HG03139 (cell line): ENCODE data around the gene C14orf93.

ENCODE experiments used
- ATAC-seq: cut with Tn5 transposase; IDR thresholded peaks from one replicate; pipeline ENCODE4 v1.9.1; 2021; ENCODE audit not compliant: unreplicated experiment

C14orf93 gene

DNA sequence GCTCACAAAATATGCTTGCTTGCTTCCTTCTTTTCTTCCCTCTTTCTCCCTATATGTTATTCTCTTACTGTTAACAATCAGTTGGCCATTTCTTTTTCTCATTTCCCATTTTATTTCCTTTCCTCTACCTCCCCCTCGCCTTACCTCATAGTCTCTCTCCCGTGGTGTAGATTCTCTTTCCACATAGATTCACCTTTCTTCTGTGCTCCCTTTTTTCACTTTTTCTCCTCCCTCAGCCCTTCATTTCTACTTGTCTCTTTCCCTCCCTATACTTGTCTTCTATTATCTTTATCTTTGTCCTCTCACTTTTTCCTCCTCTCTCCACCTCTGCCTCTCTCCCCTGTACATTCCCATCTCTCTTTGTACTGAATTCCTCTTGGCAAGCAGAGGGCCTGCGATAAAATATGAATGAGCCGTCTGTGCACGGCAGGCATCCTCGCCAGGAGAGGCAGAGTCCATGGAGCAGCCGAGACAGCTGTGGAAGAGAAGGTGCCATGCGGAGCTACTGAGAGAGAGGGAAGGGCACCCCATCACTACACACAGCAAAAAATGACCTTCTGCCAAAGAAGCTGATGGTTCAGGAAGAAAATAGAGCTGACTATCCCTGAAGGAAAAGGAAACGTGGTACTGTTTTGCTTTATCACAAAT lies 12.1 kb downstream of the C14orf93 start:
- ATAC-seq, result no peak

DNA sequence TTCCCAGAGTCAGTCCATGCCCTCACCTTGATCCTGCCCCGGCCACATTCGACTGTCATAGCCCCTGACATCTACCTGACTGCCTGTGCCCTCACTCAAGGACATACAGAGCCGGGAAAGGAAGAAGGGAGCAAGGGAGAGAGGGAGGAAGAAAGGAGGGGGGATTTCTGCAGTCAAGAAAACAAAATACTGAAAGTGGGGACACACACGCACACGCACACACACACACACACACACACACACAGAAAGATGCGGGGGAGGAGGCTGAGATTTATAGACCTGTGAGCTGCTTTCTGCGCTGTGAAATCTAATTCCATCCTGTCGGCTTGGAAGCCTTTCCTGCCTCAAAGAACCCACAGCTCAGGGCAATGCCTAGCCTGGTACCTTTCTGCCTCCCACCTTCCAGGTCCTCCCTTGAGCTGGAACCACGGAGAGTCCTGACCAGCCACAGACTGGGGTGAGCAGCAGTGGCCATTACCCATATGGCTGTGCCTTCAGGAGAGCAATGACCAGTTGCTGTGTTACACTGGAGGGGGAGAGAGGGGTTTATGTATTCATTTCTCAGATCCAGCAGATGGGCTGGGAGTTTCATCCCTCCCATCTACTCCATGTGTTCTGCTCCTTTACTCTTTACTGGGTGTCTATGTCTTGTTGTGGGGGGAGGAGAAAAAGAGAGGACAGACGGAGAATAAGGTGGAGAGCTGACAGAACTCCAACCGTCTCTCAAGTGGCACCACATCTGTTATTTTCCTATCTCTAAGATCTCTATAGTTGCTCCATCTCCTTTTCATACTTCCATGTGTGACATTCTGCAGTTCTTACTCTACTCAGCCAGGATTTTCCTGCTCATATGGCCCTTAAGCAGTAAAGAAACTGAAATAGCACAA lies 12.9 kb downstream of the C14orf93 start:
- no peak for ATAC-seq

GRCh38 chr14:22995889-22996625 lies 13.9 kb downstream of the C14orf93 start:
- ATAC-seq, result no peak

- ATAC-seq, result no peak
Observed at GRCh38 chr14:22994762-22995275, 15.1 kb downstream of the C14orf93 start.

DNA sequence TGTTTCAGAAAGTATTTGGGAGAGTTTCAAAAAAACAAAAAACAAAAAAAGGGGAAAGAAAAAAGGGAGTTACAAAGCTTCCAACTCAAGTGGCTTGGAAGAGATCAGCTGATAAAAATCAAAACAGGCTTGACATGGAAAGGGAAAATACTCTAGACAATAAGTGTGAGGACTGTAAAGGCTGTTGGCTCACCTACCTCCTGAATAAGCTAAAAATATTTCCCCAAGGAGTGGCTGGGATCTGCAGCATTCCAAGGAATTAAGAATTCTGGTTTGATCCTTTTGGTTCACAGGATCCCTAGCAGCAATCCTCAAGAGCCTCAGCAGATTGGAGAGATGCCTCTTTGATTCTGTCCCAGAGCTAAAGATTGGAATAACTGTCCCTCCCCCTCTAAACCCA lies 16.4 kb downstream of the C14orf93 start:
- no peak for ATAC-seq

DNA sequence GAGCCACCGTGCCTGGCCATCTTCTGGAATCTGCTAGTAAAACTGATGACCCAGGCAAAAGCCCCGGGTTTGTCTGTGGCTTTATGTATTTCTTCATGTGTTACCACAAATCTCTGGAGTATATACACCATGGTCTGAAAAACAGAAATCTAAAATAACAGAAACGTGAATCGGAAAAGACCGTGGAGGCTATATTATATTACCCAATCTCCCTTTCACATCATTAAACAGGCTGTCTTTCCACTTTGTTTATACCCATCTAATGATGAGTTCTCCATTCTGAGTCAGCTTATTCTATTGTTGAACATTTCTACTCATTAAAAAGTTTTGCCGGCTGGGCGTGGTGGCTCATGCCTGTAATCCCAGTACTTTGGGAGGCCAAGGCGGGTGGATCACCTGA lies 18.1 kb downstream of the C14orf93 start:
- no peak for ATAC-seq

DNA sequence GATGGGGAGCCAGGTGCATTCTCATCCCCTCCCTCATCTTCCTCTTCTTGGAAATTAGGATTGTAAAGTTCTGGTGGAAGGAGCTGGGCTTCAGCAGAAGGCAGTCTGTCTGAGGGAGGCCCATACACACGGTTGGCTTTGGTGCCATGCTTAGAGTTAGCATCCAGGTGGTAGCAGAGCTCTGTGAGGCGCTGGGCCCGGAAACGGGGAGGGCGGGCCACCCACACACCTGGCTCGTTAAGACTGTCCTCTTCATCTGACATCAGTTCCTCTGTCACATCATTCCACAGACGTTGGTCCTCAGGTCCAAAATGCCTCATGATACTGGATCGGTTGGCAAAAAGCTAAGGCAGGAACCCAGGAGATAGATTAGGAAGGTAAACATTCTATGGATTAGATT lies 22.7 kb downstream of the C14orf93 start:
- ATAC-seq, result no peak

- no peak for ATAC-seq
Observed at GRCh38 chr14:22986508-22987054, 23.4 kb downstream of the C14orf93 start.

- ATAC-seq, result no peak
Observed at GRCh38 chr14:22985894-22986507, 23.9 kb downstream of the C14orf93 start.

GRCh38 chr14:22984959-22985658 lies 24.8 kb downstream of the C14orf93 start:
- ATAC-seq, result no peak

DNA sequence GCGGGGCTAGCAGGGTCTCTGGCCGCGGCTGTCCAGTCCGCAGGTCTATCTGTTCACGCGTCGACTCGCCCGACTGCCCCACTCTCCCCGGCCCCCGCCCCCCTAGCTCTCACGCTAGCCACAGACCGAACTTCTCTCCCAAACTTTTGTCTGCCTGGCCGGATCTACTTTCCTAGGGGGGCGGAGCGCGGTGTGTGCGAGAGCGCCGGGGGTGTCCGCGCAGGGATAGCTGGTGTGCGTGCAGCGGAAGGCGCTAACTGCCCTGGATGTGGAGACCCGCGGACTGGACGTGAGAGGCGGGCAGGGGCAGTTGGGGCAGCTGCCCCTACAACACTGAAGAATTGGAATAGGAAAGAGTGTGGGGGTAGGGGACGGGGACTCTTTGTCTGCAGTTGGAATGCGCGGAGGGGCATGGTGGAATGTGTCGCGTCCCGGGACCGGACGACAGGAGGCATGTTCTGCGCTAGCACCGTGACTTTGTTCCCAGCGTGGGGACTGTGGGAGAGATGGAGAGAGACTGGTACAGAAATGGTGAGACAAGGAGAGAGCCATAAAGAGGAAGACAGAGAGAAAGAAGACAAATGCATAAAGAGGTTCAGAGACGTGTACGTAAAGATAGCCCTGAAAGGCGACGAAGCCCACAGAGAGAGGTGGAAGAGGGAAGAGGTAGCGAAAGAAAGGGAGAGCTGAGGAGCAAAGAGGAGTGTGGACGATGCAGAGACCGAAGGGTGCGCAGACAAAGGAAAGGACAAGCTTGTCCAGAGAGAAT lies 27.3 kb downstream of the C14orf93 start, which contains the start of gene AJUBA:
AJUBA (minus strand) TSS at position 75 of the 769 bp plus-strand sequence. CDS start 285 bp downstream, outside the sequence.
- no peak for ATAC-seq

- no peak for ATAC-seq
Observed at GRCh38 chr14:22981876-22982476, 28.0 kb downstream of the C14orf93 start.

GRCh38 chr14:22981090-22981875 lies 28.7 kb downstream of the C14orf93 start:
- ATAC-seq, result no peak

DNA sequence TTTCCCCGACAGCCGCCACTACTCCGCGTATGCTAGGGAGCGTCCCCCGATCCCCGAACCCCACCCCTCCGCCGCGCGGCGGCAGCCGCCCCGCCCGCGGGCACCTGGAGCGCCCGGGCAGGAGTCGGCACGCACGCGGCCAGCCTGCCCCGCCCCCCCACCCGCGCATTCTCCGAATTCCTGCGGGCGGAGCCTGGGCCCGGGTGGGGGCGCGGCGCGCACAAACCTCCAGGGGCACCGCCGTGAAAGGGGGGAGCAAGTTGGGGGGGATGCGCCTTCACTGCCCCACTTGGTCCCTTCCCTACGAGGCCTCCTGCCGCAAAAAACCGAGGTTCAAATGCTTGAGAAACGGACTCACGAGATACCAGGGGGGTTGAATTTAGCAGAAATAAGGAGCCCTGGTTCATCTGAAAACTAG lies 29.3 kb downstream of the C14orf93 start:
- no peak for ATAC-seq

GRCh38 chr14:22979748-22980392 lies 30.1 kb downstream of the C14orf93 start:
- ATAC-seq, result no peak

- no peak for ATAC-seq
Observed at GRCh38 chr14:22978981-22979671, 30.8 kb downstream of the C14orf93 start.

GRCh38 chr14:22978487-22978837 lies 31.5 kb downstream of the C14orf93 start:
- ATAC-seq, result no peak
